ENCODE results near the gene STARD5. TPM values are rescaled to one million over a fixed set of nuclear protein-coding genes. Genes with fewer than 3 reads are reported as not detected.
"Not testable (repeated sequence)": the region's sequence is repeated elsewhere in the genome, so short reads cannot be mapped to it uniquely, and the experiment has no call there.

The STARD5 gene
- total RNA-seq, 1 donor from 2014 or later, result 2.5 TPM

DNA sequence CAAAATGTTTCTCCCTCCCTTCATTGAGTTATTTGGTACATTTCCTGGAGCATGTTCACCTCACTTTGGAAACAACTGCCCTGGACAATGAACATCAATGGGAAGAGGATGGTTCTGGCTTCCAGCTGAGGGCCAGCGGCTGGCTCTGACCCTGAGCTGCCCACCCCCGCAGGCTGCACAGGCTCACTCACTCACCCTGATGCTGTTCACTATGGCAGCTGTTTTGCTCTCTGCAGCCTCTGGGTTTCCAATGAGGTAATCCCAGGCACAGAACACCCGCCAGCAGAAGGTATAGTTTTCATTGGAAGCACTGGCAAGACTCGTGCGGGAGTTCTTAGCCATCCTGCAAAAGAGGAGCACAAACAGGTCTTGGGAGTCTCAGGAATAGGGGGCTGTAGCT is 32.3 kb upstream of the STARD5 start:
- intact Hi-C loops (cut with micrococcal nuclease), result no loop called here
- Histone ChIP-seq H3K9me3 (replicated peaks) (no peaks in the 10 kb centered on the region), H3K27ac (replicated peaks) (no peak overlapping the region), H3K4me3 (no peak overlapping the region), H3K4me1 (no peaks in the 10 kb centered on the region), H3K36me3 (no peaks in the 10 kb centered on the region), H3K27me3 (ENCODE audit: low read depth) (peaks cover 3% of the 10 kb centered on the region)
- no peak for DNase-seq
- TF ChIP-seq, protein P1, sequence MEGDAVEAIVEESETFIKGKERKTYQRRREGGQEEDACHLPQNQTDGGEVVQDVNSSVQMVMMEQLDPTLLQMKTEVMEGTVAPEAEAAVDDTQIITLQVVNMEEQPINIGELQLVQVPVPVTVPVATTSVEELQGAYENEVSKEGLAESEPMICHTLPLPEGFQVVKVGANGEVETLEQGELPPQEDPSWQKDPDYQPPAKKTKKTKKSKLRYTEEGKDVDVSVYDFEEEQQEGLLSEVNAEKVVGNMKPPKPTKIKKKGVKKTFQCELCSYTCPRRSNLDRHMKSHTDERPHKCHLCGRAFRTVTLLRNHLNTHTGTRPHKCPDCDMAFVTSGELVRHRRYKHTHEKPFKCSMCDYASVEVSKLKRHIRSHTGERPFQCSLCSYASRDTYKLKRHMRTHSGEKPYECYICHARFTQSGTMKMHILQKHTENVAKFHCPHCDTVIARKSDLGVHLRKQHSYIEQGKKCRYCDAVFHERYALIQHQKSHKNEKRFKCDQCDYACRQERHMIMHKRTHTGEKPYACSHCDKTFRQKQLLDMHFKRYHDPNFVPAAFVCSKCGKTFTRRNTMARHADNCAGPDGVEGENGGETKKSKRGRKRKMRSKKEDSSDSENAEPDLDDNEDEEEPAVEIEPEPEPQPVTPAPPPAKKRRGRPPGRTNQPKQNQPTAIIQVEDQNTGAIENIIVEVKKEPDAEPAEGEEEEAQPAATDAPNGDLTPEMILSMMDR (IDR thresholded peaks at IDR 0.05; ENCODE audit: borderline replicate concordance), result no peak

GRCh38 chr15:81351651-81352050 is 27.7 kb upstream of the STARD5 start:
- intact Hi-C loops (cut with micrococcal nuclease), result no loop called here
- no peak for DNase-seq
- Histone ChIP-seq H3K4me3 (no peak overlapping the region), H3K27me3 (ENCODE audit: low read depth) (no peaks in the 10 kb centered on the region), H3K27ac (replicated peaks) (no peak overlapping the region), H3K9me3 (replicated peaks) (no peaks in the 10 kb centered on the region), H3K36me3 (no peaks in the 10 kb centered on the region), H3K4me1 (no peaks in the 10 kb centered on the region)
- TF ChIP-seq, protein P1 (IDR thresholded peaks at IDR 0.05; ENCODE audit: borderline replicate concordance), result no peak

- no peaks in the 10 kb centered on the region for H3K9me3 ChIP-seq (replicated peaks)
- TF ChIP-seq, protein P1 (IDR thresholded peaks at IDR 0.05; ENCODE audit: borderline replicate concordance), result no peak
- H3K4me1 ChIP-seq, result no peaks in the 10 kb centered on the region
- DNase-seq, result no peak
- intact Hi-C loops (cut with micrococcal nuclease), result no loop called here
- no peaks in the 10 kb centered on the region for H3K36me3 ChIP-seq
- no peak overlapping the region for H3K4me3 ChIP-seq
- no peaks in the 10 kb centered on the region for H3K27me3 ChIP-seq (ENCODE audit: low read depth)
- no peak overlapping the region for H3K27ac ChIP-seq (replicated peaks)
Measured at GRCh38 chr15:81349271-81349670, 25.3 kb upstream of the STARD5 start.

DNA sequence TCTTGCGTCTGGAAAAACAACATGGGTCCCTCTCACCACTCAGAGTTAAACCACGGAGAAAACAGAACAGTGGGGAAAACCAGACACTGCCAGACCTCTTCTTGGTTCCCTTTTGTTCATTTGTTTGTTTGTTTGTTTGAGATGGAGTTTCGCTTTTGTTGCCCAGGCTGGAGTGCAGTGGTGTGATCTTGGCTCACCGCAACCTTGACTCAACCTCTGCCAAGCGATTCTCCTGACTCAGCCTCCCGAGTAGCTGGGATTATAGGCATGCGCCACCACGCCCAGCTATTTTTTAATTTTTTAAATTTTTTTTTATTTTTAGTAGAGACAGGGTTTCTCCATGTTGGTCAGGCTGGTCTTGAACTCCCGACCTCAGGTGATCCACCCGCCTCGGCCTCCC is 24.8 kb upstream of the STARD5 start:
- H3K4me3 ChIP-seq; DNase-seq; intact Hi-C loops (cut with micrococcal nuclease); H3K27me3 ChIP-seq (ENCODE audit: low read depth); H3K36me3 ChIP-seq; H3K4me1 ChIP-seq; H3K9me3 ChIP-seq (replicated peaks); H3K27ac ChIP-seq (replicated peaks): not testable (repeated sequence)

- no peaks in the 10 kb centered on the region for H3K4me1 ChIP-seq
- H3K27me3 ChIP-seq (ENCODE audit: low read depth), result no peaks in the 10 kb centered on the region
- intact Hi-C loops (cut with micrococcal nuclease), result no loop called here
- H3K36me3 ChIP-seq, result no peaks in the 10 kb centered on the region
- TF ChIP-seq, protein P1 (IDR thresholded peaks at IDR 0.05; ENCODE audit: borderline replicate concordance), result no peak
- DNase-seq, result no peak
- H3K9me3 ChIP-seq (replicated peaks), result no peaks in the 10 kb centered on the region
- no peak overlapping the region for H3K4me3 ChIP-seq
- H3K27ac ChIP-seq (replicated peaks), result no peak overlapping the region
Measured at GRCh38 chr15:81347910-81348309, 24.0 kb upstream of the STARD5 start.

DNA sequence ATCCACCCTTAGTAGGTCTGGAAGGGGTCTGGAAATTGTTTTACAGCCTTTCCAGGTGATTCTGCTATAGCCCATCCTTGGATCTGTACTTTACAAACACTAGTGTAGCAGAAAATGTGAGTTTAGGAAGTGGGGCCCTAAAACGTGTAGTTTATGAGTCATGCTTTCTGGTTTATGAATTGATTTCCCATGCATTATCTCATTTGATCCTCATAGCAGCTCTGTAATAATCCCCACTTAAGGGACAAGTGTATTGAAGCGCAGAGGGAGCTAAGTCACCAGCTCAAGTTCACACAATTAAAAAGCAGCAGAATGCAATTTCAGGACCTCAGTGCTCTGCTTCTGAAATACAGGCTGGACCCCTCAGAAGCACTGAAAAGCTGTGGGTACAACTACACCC is 22.7 kb upstream of the STARD5 start:
- Histone ChIP-seq H3K9me3 (replicated peaks) (no peaks in the 10 kb centered on the region), H3K27me3 (ENCODE audit: low read depth) (no peaks in the 10 kb centered on the region), H3K4me3 (no peak overlapping the region), H3K36me3 (no peaks in the 10 kb centered on the region), H3K4me1 (no peaks in the 10 kb centered on the region), H3K27ac (replicated peaks) (no peak overlapping the region)
- TF ChIP-seq, protein P1 (IDR thresholded peaks at IDR 0.05; ENCODE audit: borderline replicate concordance), result no peak
- DNase-seq, result no peak
- intact Hi-C loops (cut with micrococcal nuclease), result no loop called here
